ENCODE results near the gene SLC38A1. TPM values are rescaled to one million over a fixed set of nuclear protein-coding genes. Genes with fewer than 3 reads are reported as not detected.

Gene SLC38A1
- total and polyA plus RNA-seq, 8 donors = 23.6 to 67.5 (median 29.2) TPM

DNA sequence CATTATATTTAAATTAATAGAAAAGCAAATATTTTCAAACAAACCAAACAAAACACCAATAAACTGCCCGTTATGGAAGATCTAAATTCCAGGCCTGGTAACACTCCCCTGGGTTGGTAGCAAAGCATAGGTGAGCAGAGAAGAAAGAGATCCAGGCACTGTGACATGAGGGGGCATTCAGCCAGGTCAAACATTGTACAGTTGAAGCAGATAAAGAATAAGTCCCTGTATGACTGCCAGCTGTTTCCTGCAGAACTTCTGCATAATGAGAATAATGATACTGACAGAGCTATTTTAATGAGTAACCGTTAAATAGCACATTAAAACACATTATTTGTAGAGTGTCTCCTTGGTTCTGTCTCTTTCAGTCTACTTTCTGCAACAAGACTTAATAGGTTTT lies 35.4 kb downstream of the SLC38A1 start:
- DNase-seq (no peak), ATAC-seq (no peak)
- TF ChIP-seq CTCF (IDR thresholded peaks at IDR 0.05) = no peak
- Histone ChIP-seq H3K36me3 (no peaks in the 10 kb centered on the region), H3K27ac (no peak overlapping the region), H3K27me3 (no peaks in the 10 kb centered on the region), H3K4me1 (peaks cover 0 to 3% of the 10 kb centered on the region in 2 donors), H3K9me3 (no peaks in the 10 kb centered on the region), H3K4me3 (no peak overlapping the region)
- intact Hi-C loops (cut with DNase I) = no loop called here

GRCh38 chr12:46230983-46231382 lies 37.9 kb downstream of the SLC38A1 start:
- H3K4me3 ChIP-seq = no peak overlapping the region
- no peak overlapping the region for H3K27ac ChIP-seq
- DNase-seq = no peak
- no peaks in the 10 kb centered on the region for H3K9me3 ChIP-seq
- H3K4me1 ChIP-seq = peaks cover 0 to 16% of the 10 kb centered on the region in 2 donors
- H3K27me3 ChIP-seq = no peaks in the 10 kb centered on the region
- TF ChIP-seq CTCF (IDR thresholded peaks at IDR 0.05) = no peak
- intact Hi-C loops (cut with DNase I) = no loop called here
- ATAC-seq = no peak
- no peaks in the 10 kb centered on the region for H3K36me3 ChIP-seq

GRCh38 chr12:46230306-46230705 lies 38.5 kb downstream of the SLC38A1 start:
- Histone ChIP-seq H3K4me1 (peaks cover 0 to 16% of the 10 kb centered on the region in 2 donors), H3K27me3 (no peaks in the 10 kb centered on the region), H3K9me3 (no peaks in the 10 kb centered on the region), H3K27ac (no peak overlapping the region), H3K4me3 (no peak overlapping the region), H3K36me3 (no peaks in the 10 kb centered on the region)
- no peak for ATAC-seq
- no peak for TF ChIP-seq CTCF (IDR thresholded peaks at IDR 0.05)
- no peak for DNase-seq
- intact Hi-C loops (cut with DNase I) = no loop called here

DNA sequence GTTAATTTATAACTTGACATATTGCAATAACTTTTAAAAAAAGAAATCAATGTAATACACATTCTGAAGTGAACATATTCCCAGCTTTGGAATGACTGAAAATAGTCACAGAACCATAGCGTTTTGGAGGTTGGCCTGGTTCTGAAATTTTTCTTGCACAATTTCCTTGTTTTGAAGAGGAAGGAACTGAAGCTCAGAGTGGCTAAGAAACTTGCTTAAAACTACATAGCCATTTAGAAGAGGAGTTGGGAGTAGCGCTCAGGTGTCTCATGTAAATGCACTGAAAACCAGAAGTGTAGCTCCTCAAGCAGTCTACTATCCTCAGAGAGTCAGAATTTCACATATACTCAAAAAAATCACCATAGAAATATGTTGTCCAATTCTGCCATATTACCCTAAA lies 41.2 kb downstream of the SLC38A1 start:
- intact Hi-C loops (cut with DNase I) = no loop called here
- no peak for DNase-seq
- no peak for TF ChIP-seq CTCF (IDR thresholded peaks at IDR 0.05)
- Histone ChIP-seq H3K27ac (peak overlapping the region in 1 of 2 donors; percentile 39), H3K27me3 (no peaks in the 10 kb centered on the region), H3K9me3 (no peaks in the 10 kb centered on the region), H3K36me3 (no peaks in the 10 kb centered on the region), H3K4me3 (no peak overlapping the region), H3K4me1 (peaks cover 0 to 30% of the 10 kb centered on the region in 2 donors)
- ATAC-seq = peak; percentile 29

DNA sequence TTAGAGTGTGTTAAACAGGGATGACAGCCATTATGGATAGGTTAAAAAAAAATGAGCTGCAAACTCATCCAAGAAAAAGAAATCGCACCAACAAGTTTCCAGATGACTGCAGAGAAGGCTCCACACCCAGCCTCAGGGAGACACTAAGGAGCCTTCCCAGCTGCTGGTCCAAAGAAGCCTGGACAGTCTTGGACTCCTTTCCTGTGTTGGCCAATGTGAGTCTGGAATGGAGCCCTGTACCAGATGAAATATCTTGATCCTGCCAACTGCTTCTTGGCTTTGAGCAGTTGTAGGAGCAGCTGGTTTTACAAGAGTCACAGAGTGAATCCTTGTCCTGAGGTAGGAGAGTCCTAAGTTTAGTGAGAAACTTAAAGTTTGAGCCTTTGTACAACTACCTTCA lies 44.5 kb downstream of the SLC38A1 start:
- Histone ChIP-seq H3K36me3 (no peaks in the 10 kb centered on the region), H3K4me1 (peaks cover 0 to 61% of the 10 kb centered on the region in 2 donors), H3K27ac (no peak overlapping the region), H3K9me3 (no peaks in the 10 kb centered on the region), H3K27me3 (no peaks in the 10 kb centered on the region), H3K4me3 (no peak overlapping the region)
- DNase-seq = peak in 2 of 4 donors; percentile 17 to 65
- no peak for TF ChIP-seq CTCF (IDR thresholded peaks at IDR 0.05)
- no peak for ATAC-seq
- intact Hi-C loops (cut with DNase I) = no loop called here
